PFSK-1 (cell line): Measurements from ENCODE around the gene TSHB. TPM values are rescaled to one million over a fixed set of nuclear protein-coding genes. Genes with fewer than 3 reads are reported as not detected.

Experiments used
- FOXP2 ChIP-seq: optimal IDR thresholded peaks from 2 replicates; pipeline ENCODE3; 2011; ENCODE audit warnings: borderline replicate concordance, control low read depth, inconsistent platforms; ENCODE audit not compliant: insufficient read depth; ENCODE audit errors: extremely low read length, extremely low read depth
- POLR2AphosphoS5 ChIP-seq: IDR thresholded peaks from 2 replicates; pipeline ENCODE4 v1.6.1; 2012; ENCODE audit warnings: low read depth, mild to moderate bottlenecking, control low read depth, low read length, moderate library complexity
- REST ChIP-seq, 2 experiments: IDR thresholded peaks; 2 replicates each; pipeline versions ENCODE4 v1.6.1 to v1.8.0; 2011 to 2012; ENCODE audit warnings: low read depth in 2 of 2, low read length in 2 of 2, control low read depth in 1 of 2, inconsistent platforms in 1 of 2, mild to moderate bottlenecking in 1 of 2, moderate library complexity in 1 of 2; ENCODE audit not compliant: insufficient read depth in 1 of 2
- SIN3A ChIP-seq: IDR thresholded peaks from 2 replicates; pipeline ENCODE4 v1.6.1; 2012; ENCODE audit warnings: mild to moderate bottlenecking, low read length, moderate library complexity, borderline replicate concordance; ENCODE audit not compliant: insufficient read depth
- TAF1 ChIP-seq: IDR thresholded peaks from 2 replicates; pipeline ENCODE4 v1.6.1; 2012; ENCODE audit warnings: low read length, control low read depth, borderline replicate concordance; ENCODE audit not compliant: insufficient read depth
- polyA plus RNA-seq: library from polyadenylated mRNA; unstranded; fragments of >200 nt; gene quantifications from one replicate; pipeline ENCODE4 v1.2.1, GENCODE V29; 2012; ENCODE audit warnings: low read depth, missing spikeins; ENCODE audit not compliant: insufficient read length

The TSHB gene
- not detected for polyA plus RNA-seq

GRCh38 chr1:115029526-115029925, at the start of gene TSHB:
Gene TSHB (plus strand): TSS chr1:115029826. CDS start chr1:115033363, 3,537 bp downstream.
- no peak for TF ChIP-seq FOXP2
- no peak for TF ChIP-seq REST (IDR thresholded peaks at IDR 0.05; ENCODE audit: insufficient read depth in 1 of 2, low read depth in 2 of 2, low read length in 2 of 2)
- no peak for TF ChIP-seq TAF1
- TF ChIP-seq SIN3A: no peak
- TF ChIP-seq POLR2AphosphoS5: no peak

GRCh38 chr1:114982251-114982650, 47.4 kb upstream of the TSHB start:
- TF ChIP-seq POLR2AphosphoS5 (no peak), TAF1 (no peak), REST (IDR thresholded peaks at IDR 0.05; ENCODE audit: insufficient read depth in 1 of 2, low read depth in 2 of 2, low read length in 2 of 2) (no peak), SIN3A (no peak), FOXP2 (no peak)

- TF ChIP-seq SIN3A (no peak), TAF1 (no peak)
These were observed 43.3 kb upstream of the TSHB start for GRCh38 chr1:114986286-114986685.

GRCh38 chr1:114988095-114988494, 41.5 kb upstream of the TSHB start:
- TF ChIP-seq TAF1 (no peak), SIN3A (no peak), FOXP2 (no peak), POLR2AphosphoS5 (no peak), REST (IDR thresholded peaks at IDR 0.05; ENCODE audit: insufficient read depth in 1 of 2, low read depth in 2 of 2, low read length in 2 of 2) (no peak)

GRCh38 chr1:114997510-114998289, 31.9 kb upstream of the TSHB start:
- no peak for TF ChIP-seq TAF1
- no peak for TF ChIP-seq FOXP2
- no peak for TF ChIP-seq REST (IDR thresholded peaks at IDR 0.05; ENCODE audit: insufficient read depth in 1 of 2, low read depth in 2 of 2, low read length in 2 of 2)
- TF ChIP-seq POLR2AphosphoS5: no peak
- TF ChIP-seq SIN3A: no peak
